ENCODE results near the gene BRSK2. TPM values are rescaled to one million over a fixed set of nuclear protein-coding genes. Genes with fewer than 3 reads are reported as not detected.

BRSK2 gene
- total RNA-seq, 1 donor from 2014 or later = 4.0 TPM

DNA sequence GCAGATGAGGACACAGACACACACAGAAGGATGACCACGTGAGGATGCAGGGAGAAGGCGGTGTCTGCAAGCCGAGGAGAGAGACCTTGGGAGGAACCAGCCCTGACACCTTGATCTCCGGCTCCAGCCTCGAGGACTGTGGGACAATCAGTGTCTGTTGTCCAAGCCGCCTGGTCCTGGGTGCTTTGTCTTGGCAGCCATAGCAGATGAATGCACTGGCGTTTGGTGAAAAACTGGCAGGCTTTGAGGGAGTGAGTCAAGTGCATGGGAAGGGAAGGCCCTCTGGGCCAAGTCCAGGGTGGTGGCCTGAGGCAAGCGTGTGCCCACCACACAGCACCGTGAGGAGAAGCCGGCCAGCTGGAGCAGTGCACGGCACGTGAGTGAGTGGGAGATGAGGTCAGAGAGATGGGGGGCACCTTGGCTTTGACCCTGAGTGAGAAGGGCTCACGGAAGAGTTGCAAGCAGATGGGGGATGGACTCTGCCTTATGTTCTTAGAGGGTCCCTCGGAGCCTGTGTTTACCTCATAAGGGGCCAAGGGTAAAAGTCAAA, 12.4 kb upstream of the BRSK2 start:
- Mint-ChIP-seq H3K4me3 (ENCODE audit: unreplicated experiment) (no peak overlapping the region), H3K9me3 (ENCODE audit: unreplicated experiment) (no peaks in the 10 kb centered on the region), H3K27ac (ENCODE audit: unreplicated experiment) (no peak overlapping the region), H3K4me1 (ENCODE audit: unreplicated experiment) (peaks cover 5% of the 10 kb centered on the region), H3K27me3 (ENCODE audit: unreplicated experiment) (peaks cover 6% of the 10 kb centered on the region), H3K36me3 (ENCODE audit: low read depth, unreplicated experiment) (no peaks in the 10 kb centered on the region)
- TF ChIP-seq, protein P1, sequence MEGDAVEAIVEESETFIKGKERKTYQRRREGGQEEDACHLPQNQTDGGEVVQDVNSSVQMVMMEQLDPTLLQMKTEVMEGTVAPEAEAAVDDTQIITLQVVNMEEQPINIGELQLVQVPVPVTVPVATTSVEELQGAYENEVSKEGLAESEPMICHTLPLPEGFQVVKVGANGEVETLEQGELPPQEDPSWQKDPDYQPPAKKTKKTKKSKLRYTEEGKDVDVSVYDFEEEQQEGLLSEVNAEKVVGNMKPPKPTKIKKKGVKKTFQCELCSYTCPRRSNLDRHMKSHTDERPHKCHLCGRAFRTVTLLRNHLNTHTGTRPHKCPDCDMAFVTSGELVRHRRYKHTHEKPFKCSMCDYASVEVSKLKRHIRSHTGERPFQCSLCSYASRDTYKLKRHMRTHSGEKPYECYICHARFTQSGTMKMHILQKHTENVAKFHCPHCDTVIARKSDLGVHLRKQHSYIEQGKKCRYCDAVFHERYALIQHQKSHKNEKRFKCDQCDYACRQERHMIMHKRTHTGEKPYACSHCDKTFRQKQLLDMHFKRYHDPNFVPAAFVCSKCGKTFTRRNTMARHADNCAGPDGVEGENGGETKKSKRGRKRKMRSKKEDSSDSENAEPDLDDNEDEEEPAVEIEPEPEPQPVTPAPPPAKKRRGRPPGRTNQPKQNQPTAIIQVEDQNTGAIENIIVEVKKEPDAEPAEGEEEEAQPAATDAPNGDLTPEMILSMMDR (IDR thresholded peaks at IDR 0.05; ENCODE audit: unreplicated experiment) = no peak
- no peak for DNase-seq (ENCODE audit: low spot score)

DNA sequence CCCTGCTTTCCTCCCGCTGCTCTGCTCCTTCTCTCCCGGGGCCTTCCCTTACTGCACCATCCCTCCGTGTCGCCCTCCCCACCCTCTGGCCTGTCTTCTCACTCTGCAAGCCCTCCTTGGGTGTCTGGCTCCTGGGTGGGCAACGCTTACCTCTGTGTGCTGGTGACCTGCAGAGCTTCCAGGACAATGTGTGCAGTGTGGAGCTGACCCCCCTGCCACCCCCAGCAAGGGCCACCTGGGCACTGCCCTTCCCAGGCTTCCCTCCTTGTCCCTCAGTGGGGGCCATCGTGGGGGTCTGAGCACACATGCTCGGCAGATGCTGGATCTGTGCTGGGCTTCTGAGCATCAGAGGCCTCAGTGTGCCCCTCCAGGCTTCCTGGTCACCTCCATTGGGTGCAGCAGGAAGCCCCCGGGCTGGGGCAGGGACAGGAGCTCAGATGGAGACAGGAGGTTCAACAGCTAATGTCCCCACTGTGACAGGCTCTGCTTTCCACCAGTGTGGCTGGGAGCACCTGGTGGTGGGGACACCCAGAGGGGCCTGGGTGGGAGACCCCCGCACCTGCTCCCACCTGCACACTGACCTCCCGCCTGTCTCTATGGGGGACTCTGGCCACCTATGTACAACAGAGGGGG, 7.8 kb upstream of the BRSK2 start:
- H3K27me3 Mint-ChIP-seq (ENCODE audit: unreplicated experiment) = peaks cover 4% of the 10 kb centered on the region
- H3K4me1 Mint-ChIP-seq (ENCODE audit: unreplicated experiment) = peaks cover 5% of the 10 kb centered on the region
- no peak for DNase-seq (ENCODE audit: low spot score)
- H3K36me3 Mint-ChIP-seq (ENCODE audit: low read depth, unreplicated experiment) = no peaks in the 10 kb centered on the region
- H3K9me3 Mint-ChIP-seq (ENCODE audit: unreplicated experiment) = no peaks in the 10 kb centered on the region
- TF ChIP-seq, protein P1 (IDR thresholded peaks at IDR 0.05; ENCODE audit: unreplicated experiment) = no peak
- no peak overlapping the region for H3K27ac Mint-ChIP-seq (ENCODE audit: unreplicated experiment)
- H3K4me3 Mint-ChIP-seq (ENCODE audit: unreplicated experiment) = no peak overlapping the region

DNA sequence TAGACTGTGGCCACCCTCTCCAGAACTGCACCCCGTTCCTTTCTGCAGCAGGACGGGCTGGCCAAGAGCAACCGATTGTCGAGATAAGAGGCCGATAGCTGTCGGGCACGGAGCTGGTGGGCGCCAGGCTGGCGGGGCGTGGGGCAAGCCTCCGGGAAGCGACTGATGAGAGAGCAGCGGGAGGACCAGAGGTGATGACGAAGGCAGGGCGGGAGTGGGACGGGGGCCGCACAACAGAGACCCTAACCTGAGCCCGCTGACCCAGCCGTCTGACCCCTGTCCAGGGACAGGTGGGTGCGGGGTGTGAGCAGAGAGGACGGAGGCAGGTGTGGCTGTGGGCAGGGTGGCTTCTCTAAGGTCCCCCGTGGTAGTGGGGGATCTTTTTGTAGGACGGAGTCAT, 7.3 kb upstream of the BRSK2 start:
- Mint-ChIP-seq H3K4me1 (ENCODE audit: unreplicated experiment) (peaks cover 5% of the 10 kb centered on the region), H3K27me3 (ENCODE audit: unreplicated experiment) (peaks cover 4% of the 10 kb centered on the region), H3K9me3 (ENCODE audit: unreplicated experiment) (no peaks in the 10 kb centered on the region), H3K4me3 (ENCODE audit: unreplicated experiment) (no peak overlapping the region), H3K36me3 (ENCODE audit: low read depth, unreplicated experiment) (no peaks in the 10 kb centered on the region), H3K27ac (ENCODE audit: unreplicated experiment) (no peak overlapping the region)
- no peak for DNase-seq (ENCODE audit: low spot score)
- TF ChIP-seq, protein P1 (IDR thresholded peaks at IDR 0.05; ENCODE audit: unreplicated experiment) = no peak

DNA sequence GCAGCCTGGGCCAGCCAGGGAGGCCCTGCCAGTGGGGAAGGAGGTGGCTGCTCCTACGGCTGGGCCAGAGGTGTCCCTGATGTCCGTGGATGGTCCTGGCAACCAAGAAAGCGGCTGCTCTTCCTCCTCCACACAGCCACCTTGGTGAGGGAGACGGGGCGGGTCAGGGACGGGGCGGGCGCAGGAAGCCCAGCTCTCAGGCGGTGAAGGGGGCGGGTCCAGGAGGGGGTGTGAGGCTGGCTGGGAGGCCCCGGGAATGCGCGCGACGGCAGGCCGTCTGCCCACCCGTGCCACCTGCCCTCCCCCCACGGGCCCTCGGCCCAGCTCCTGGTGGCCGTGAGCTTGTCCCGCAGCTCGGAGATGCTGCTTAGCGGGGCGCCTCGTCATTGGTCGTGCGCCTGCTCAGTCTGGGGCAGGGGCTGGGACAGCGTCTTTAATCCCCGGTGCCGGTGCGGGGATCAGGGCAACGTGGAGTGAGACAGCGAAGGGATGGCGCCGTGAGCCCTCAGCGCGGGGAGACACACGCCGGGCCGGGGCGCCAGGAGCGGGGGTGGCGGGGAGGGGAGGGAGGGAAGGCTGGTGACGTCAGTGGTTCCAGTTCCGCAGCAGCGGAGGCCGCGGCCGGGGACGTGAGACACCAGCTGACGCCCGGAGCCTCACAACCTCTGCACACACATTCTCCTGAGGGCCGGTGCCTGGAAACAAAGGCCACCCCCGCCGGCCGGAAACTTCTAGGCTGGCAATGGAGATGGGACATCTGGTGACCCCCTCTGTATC, 6.7 kb upstream of the BRSK2 start:
- no peaks in the 10 kb centered on the region for H3K9me3 Mint-ChIP-seq (ENCODE audit: unreplicated experiment)
- H3K4me1 Mint-ChIP-seq (ENCODE audit: unreplicated experiment) = peaks cover 5% of the 10 kb centered on the region
- no peaks in the 10 kb centered on the region for H3K36me3 Mint-ChIP-seq (ENCODE audit: low read depth, unreplicated experiment)
- H3K27me3 Mint-ChIP-seq (ENCODE audit: unreplicated experiment) = peaks cover 4% of the 10 kb centered on the region
- H3K27ac Mint-ChIP-seq (ENCODE audit: unreplicated experiment) = no peak overlapping the region
- TF ChIP-seq, protein P1 (IDR thresholded peaks at IDR 0.05; ENCODE audit: unreplicated experiment) = no peak
- H3K4me3 Mint-ChIP-seq (ENCODE audit: unreplicated experiment) = peak overlapping the region; percentile 73
- peak; percentile 61 for DNase-seq (ENCODE audit: low spot score)
